ENCODE measurements around the gene KCTD2.
"Not testable (repeated sequence)": the region's sequence is repeated elsewhere in the genome, so short reads cannot be mapped to it uniquely, and the experiment has no call there.

Gene KCTD2

GRCh38 chr17:75020331-75021110 lies 26.5 kb upstream of the KCTD2 start:
- FAIRE-seq = no peak

- FAIRE-seq = no peak
Observed at GRCh38 chr17:75024686-75025397, 22.2 kb upstream of the KCTD2 start.

DNA sequence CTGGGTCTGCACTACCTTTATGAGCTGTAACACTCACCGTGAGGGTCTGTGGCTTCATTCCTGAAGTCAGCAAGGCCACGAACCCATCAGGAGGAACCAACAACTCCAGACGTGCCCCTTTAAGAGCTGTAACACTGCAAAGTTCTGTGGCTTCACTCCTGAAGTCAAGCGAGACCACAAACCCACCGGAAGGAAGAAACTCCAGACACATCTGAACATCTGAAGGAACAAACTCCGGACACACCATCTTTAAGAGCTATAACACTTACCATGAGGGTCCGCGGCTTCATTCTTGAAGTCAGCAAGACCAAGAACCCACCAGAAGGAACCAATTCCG lies 21.7 kb upstream of the KCTD2 start:
- not testable (repeated sequence) for FAIRE-seq

GRCh38 chr17:75026650-75027049 lies 20.4 kb upstream of the KCTD2 start:
- not testable (repeated sequence) for FAIRE-seq

DNA sequence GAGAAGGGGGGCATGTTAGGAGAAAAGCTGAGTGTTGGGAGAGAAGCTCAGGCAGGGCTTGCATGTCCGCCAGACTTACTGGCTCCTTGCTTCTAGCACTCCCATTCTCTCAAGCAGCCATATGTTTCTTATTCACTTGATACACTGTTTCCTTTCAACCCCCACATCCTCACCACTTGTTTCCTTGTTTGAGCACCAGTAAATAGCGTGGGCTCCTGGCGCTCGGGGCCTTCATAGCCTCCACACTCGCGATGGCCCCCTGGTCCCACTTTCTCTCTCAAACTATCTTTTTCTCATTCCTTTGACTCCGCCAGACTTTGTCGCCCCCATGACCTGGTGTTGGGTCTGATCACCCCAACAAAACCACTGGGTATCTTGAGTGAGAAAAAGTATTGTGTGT lies 16.9 kb upstream of the KCTD2 start:
- no peak for FAIRE-seq

DNA sequence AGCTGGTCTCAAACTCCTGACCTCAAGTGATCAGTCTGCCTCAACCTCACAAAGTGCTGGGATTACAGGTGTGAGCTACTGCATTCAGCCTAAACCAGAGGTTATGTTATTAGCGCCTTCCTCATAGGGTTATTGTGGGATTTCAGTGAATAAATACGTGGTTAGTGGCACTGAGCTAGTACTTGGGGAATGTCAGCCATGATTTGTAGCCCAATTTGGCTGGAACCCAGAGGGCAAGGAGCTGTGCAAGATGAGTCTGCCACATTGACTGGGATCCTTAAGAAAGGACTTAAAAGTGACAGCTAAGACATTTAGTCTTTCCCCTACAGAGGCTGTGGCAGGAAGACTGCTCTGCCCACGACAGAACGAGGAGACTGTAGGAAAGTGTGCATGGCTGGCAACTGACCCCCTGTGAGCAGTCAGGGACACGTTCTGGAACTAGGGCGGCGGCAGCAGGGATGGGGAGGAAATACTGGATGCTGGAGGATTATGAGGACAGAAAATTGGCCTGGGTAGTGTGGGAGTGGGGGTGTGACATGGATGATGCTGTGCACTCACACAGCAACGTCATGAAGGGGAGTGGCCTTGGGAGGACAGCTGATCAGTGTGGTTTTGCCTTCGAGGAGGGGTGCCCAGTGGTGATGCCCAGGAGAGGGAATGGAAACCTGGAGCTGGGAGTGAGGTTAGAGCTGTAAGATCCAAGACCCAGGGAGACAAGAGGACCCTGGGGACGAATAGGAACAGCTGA lies 14.9 kb upstream of the KCTD2 start:
- no peak for FAIRE-seq

- FAIRE-seq = no peak
Observed at GRCh38 chr17:75032720-75033280, 14.2 kb upstream of the KCTD2 start.

DNA sequence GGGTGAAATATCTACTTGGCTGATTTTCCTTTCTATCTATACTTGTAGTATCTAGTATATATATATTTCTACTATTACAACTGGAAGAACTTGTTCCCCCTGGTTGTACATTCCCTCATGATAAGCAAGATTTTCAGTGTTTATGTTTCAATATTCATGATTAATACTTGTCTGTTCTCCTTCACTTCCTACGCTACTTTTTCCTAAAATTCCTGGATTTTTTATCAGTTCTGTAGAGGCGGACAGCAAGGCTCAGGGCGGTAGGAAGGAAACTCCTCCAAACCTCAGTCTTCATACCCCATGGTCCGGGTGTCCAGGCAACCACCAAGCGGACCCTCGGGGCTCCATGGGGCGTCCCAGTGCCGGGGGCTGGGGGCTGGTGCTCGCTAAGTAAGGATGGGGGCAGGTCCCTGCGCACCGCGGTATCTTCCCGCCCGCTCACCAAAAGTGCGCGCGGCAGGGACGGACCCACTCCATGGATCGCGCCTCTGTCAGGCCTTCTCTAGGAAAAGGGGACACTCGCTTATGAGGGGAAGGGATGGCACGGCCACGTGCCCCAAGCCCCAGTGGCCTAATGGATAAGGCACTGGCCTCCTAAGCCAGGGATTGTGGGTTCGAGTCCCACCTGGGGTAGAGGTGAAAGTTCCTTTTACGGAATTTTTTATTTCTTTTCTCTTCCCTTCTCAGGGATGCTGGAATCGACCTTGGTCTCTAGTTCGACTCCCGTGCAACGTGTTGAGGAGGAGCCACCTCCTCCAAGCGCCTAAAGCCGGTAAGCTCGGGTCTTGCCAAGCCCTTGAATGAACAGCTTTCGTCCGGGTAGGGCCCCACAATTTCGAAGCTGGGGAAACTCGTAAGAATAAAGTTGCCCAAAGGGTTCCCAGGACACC lies 13.4 kb upstream of the KCTD2 start:
- no peak for FAIRE-seq

- FAIRE-seq = no peak
Observed at GRCh38 chr17:75034236-75034908, 12.7 kb upstream of the KCTD2 start.

DNA sequence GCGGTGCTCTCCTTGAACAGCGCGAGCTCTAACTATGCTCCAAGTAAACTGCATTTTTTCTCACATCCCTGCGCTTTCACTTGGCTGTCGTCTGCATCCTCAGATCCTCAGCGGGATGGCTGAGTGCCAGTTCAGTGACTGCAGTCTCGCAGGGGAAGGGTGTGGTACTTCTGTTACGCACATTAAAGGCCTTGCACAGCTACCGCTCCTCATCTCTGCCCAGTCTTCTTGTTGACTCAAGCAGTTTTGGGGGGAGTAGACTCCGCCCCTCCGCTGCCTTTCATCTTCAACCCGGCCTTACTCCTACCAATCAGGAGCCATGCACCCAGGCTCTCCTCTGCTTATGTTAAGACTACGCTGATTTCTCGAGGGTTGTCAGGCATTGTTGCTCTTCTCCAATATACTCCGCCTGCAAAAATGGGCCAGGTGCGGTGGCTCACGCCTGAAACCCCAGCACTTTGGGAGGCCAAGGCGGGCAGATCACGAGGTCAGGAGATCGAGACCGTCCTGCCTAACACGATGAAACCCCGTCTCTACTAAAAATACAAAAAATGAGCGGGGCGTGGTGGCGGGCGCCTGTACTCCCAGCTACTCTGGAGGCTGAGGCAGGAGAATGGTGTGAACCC lies 10.3 kb upstream of the KCTD2 start:
- no peak for FAIRE-seq

DNA sequence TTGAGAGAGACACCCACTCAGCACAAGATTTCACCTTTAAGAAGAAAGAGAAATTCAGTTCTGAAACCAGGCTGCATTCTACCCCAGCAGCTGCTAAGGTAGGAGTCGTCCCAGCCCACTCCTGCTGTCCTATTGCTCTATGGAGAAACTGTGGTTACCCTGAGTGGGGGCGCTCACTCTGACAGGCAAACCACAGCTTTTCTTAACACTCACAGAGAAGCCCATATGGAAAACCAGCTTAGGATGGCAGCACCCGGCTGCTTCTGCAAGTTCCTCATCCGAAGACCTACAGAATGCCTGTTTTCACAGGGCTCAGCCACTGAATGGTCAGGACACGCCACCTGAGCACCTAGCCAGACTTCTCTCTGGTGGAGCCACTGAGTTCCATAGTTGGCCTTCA lies 7.8 kb upstream of the KCTD2 start:
- FAIRE-seq = no peak

DNA sequence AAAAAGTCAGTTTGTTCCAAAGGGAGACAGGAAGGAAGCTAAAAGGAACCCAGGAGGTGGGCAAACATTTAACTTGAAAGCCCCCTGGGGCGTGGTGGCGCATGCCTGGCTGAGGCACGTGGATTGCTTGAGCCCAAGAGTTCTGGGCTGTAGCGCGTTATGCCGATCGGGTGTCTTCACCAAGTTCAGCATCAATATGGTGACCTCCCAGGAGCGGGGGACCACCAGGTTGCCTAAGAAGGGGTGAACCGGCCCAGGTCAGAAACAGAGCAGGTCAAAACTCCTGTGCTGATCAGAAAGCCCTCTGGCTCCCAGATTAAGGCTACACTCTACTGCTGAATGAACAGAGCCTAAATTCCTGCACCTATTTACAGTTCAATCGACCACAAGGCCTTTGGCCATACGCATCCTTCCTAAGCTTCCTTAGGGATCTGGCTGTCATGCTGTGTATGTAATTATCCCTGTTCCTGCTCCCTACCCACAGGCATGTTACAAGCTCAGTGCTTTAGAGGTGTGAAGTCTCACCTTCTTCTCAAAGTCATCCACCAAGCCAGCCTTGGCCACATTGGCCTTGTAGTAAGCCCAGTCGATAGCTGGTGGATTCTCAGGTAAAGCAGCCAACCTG lies 5.3 kb upstream of the KCTD2 start:
- FAIRE-seq = no peak

- FAIRE-seq = not testable (repeated sequence)
Observed at GRCh38 chr17:75043789-75044188, 3.2 kb upstream of the KCTD2 start.

- no peak for FAIRE-seq
Observed at GRCh38 chr17:75044716-75045115, 2.3 kb upstream of the KCTD2 start.

DNA sequence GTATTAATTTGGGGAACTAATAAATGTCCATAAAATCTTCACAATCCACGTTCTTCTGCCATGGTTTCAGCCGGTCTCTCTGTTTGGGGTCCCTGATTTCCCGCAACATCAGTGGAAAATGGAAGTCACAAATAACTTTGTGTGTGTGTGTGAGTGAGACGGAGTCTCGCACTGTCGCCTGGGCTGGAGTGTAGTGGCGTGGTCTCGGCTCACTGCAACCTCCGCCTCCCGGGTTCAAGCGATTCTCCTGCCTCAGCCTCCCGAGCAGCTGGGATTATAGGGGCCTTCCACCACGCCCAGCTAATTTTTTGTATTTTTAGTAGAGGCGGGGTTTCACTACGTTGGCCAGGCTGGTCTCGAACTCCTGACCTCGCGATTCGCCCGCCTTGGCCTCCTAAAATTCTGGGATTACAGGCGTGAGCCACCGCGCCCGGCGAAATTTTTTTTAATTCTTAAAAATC lies 1.0 kb upstream of the KCTD2 start:
- not testable (repeated sequence) for FAIRE-seq

DNA sequence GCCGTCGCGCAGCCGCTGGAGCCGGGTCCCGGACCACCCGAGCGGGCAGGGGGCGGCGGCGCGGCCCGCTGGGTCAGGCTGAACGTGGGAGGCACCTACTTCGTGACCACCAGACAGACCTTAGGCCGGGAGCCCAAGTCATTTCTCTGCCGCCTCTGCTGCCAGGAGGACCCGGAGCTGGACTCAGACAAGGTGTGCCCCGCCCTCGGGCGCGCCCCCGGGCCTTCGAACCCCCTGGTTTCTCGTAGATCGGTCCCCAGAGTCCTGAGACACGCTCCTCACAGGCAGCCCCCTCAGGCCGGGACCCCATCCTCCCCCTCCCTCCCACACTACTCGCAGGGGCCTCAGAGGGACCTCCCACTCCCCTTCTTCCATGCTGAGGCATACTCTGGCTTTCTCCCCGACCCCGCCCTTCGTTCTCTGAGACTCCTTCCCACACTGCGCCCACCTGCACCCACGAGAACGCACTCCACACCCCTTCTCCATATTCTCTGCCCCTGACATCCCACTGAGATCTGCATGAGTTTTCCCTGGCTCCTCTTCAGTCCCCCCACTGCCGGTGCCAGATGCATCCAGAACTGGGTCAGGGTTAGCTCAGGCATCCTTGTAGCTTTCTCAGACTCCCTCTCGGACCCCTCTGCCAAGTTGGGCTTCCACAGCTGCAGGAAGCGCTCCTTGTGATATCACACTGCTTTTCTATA lies 523 bp downstream of the KCTD2 start:
- no peak for FAIRE-seq

DNA sequence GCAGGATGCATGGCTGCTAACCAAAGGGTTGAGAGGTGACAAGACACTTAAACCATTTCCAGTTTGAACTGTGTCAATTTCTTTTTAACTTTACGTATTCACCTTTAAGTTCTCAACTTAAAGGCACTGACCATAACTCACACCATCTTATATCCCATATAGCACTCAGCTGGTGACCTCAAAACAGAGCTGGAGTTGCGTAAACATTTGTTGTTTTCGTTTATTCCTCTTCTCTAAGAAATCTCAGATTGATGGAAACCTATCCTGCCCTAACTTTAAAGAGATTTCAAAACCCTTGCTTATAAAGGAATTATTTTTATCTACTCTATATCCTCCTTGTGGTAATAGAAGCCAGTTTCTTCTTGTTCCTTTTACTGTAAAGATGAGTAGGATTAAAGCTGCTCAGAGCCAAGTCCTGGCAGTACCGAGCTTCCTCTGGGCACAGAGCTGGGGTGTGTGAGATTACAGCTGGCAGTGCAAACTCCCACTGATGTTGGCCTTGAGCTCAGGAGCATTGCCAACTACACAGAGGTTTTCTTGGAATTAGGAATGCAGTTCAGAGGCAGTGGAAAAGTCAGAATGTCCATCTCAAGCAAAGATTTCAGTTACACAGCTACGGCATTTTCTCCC lies 1.3 kb downstream of the KCTD2 start:
- no peak for FAIRE-seq

GRCh38 chr17:75049057-75049456 lies 2.0 kb downstream of the KCTD2 start:
- FAIRE-seq = no peak

DNA sequence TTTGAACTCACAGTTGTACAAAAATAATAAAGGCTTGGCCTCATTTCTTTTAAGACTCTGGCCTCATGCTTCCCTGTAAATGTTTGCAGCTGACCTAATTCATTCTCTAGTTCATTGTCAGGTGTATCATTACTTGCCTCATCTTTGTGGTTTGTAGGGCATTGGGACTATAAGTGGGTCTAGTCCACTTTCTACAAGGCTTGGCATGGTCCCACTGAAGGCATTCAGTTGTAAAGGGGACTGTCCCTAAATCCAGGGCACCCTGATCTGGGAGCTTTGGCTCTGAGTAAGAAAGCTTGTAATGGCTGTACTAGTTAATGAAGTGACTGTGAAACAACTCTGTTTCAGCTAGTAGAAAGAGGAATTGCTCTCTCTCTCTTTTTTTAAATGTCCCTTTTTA lies 2.7 kb downstream of the KCTD2 start:
- no peak for FAIRE-seq

- no peak for FAIRE-seq
Observed at GRCh38 chr17:75051941-75052340, 4.9 kb downstream of the KCTD2 start.

Measured in TTC549 (cell line).